ENCODE measurements around the gene FOXP1. TPM values are rescaled to one million over a fixed set of nuclear protein-coding genes. Genes with fewer than 3 reads are reported as not detected.

The FOXP1 gene
- total and polyA plus RNA-seq, 2 donors (not counting 1 experiment from before 2014, with no cell fraction given): 91.1 to 508 TPM

DNA sequence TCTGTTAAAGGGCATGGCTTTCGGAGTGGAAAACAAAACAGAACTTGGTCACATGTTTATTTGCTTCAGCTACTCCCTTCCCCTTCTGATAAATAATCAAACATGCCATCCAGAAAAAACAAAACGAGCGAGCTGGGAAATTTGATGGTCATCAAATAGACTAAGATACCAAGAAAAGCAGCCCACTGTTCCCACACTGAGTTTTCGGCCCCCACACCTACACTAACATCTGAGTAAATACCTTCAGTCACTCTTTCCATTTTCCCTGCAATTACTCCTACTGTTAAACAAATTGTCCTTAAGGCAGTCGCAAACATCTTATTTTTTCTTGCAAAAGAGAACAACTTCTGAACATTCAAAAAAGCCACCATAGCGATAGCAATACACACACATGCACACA is 454.6 kb downstream of the FOXP1 start:
- H3K9me3 ChIP-seq (ENCODE audit: control extremely low read depth in 1 of 3, control insufficient read depth in 2 of 3, insufficient read depth in 1 of 3, low read length in 2 of 3): no peaks in the 10 kb centered on the region
- no peak overlapping the region for H2AFZ ChIP-seq (ENCODE audit: insufficient read depth, low read depth, low read length, poor library complexity, severe bottlenecking)
- peaks cover 53 to 57% of the 10 kb centered on the region in 2 donors for H3K4me1 ChIP-seq (ENCODE audit: control insufficient read depth in 2 of 2, insufficient read depth in 2 of 2, low read length in 2 of 2)
- WGBS (ENCODE audit: insufficient coverage): 31% methylated on average over 4 of the region's 6 CpGs
- H3K79me2 ChIP-seq (ENCODE audit: control insufficient read depth, insufficient read depth, low read length): peaks cover 95% of the 10 kb centered on the region
- Mint-ChIP-seq H3K27ac (peak overlapping the region; percentile 92), H3K4me3 (peak overlapping the region; percentile 93), H3K9me3 (ENCODE audit: insufficient read depth) (no peaks in the 10 kb centered on the region), H3K27me3 (no peaks in the 10 kb centered on the region), H3K4me1 (peaks cover 65% of the 10 kb centered on the region)
- CTCF ChIA-PET: interaction anchor here (0.7 to 3.4 kb wide), 9 partner anchors 8 to 383 kb away, joined by 3 to 13 read pairs (median 3); no protein-coding TSS in a partner anchor
- DNase-seq (peak; percentile 25), ATAC-seq (ENCODE audit: low read depth) (no peak)
- H4K20me1 ChIP-seq (ENCODE audit: control insufficient read depth, insufficient read depth, low read length, poor library complexity, severe bottlenecking): peaks cover 25% of the 10 kb centered on the region
- H3K36me3 ChIP-seq (replicated peaks in 1 of 2; ENCODE audit: control extremely low read depth in 1 of 2, control insufficient read depth in 1 of 2, extremely low read depth in 1 of 2, insufficient read depth in 2 of 2, low read length in 1 of 2): peaks cover 0 to 9% of the 10 kb centered on the region in 2 experiments
- TF ChIP-seq EZH2 (IDR thresholded peaks at IDR 0.05; ENCODE audit: borderline replicate concordance, insufficient read depth, low read depth, low read length, poor library complexity, severe bottlenecking): no peak
- TF ChIP-seq, protein P1, sequence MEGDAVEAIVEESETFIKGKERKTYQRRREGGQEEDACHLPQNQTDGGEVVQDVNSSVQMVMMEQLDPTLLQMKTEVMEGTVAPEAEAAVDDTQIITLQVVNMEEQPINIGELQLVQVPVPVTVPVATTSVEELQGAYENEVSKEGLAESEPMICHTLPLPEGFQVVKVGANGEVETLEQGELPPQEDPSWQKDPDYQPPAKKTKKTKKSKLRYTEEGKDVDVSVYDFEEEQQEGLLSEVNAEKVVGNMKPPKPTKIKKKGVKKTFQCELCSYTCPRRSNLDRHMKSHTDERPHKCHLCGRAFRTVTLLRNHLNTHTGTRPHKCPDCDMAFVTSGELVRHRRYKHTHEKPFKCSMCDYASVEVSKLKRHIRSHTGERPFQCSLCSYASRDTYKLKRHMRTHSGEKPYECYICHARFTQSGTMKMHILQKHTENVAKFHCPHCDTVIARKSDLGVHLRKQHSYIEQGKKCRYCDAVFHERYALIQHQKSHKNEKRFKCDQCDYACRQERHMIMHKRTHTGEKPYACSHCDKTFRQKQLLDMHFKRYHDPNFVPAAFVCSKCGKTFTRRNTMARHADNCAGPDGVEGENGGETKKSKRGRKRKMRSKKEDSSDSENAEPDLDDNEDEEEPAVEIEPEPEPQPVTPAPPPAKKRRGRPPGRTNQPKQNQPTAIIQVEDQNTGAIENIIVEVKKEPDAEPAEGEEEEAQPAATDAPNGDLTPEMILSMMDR (IDR thresholded peaks at IDR 0.05): no peak
- POLR2A ChIA-PET: interaction anchor here (0.6 to 2.2 kb wide), 8 partner anchors 11 to 435 kb away, joined by 3 to 12 read pairs (median 4); no protein-coding TSS in a partner anchor
- no peaks in the 10 kb centered on the region for H3K27me3 ChIP-seq (replicated peaks in 1 of 4; ENCODE audit: control extremely low read depth in 1 of 4, control insufficient read depth in 3 of 4, insufficient read depth in 4 of 4, low read length in 3 of 4)
- peak overlapping the region; percentile 75 for H3K9ac ChIP-seq (ENCODE audit: low read length)
- intact Hi-C loops (cut with micrococcal nuclease): loop anchor here (5.0 kb wide), 1 partner anchor 313 kb away; no protein-coding TSS in a partner anchor
- peak overlapping the region; percentile 72 to 91 for H3K27ac ChIP-seq (ENCODE audit: low read length in 2 of 2)
- H3K4me2 ChIP-seq (replicated peaks; ENCODE audit: low read depth, low read length, poor library complexity, severe bottlenecking): peak overlapping the region; percentile 73
- H3K4me3 ChIP-seq (ENCODE audit: control extremely low read depth in 1 of 5, extremely low read depth in 1 of 5, insufficient read depth in 1 of 5, low read depth in 2 of 5, low read length in 4 of 5): peak overlapping the region; percentile 53 to 91 (median 71)

DNA sequence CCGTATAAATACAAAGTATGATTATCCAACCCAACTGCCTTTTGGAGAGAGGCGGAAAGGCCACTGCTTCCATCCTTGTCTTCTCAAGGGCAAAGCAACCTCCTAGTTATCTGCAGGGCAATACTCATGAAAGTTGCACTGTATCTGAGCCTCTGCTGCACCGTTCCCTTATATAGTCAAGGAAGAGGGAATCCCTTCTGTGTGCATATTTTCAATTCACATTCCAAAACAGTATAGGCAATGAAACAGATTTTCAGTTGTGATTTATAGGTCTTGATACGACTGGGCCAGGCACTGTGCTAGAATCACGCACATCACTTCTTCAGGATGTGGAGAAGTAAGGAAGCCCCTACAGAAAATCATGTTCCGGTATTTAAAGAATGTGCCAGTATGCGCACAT is 455.7 kb downstream of the FOXP1 start:
- no peak for ATAC-seq (ENCODE audit: low read depth)
- H4K20me1 ChIP-seq (ENCODE audit: control insufficient read depth, insufficient read depth, low read length, poor library complexity, severe bottlenecking): peaks cover 36% of the 10 kb centered on the region
- H3K9me3 Mint-ChIP-seq (ENCODE audit: insufficient read depth): no peaks in the 10 kb centered on the region
- no peaks in the 10 kb centered on the region for H3K27me3 ChIP-seq (replicated peaks in 1 of 4; ENCODE audit: control extremely low read depth in 1 of 4, control insufficient read depth in 3 of 4, insufficient read depth in 4 of 4, low read length in 3 of 4)
- peak overlapping the region; percentile 93 for H3K4me3 Mint-ChIP-seq
- peak overlapping the region; percentile 92 for H3K27ac Mint-ChIP-seq
- H3K27ac ChIP-seq (ENCODE audit: low read length in 2 of 2): peak overlapping the region; percentile 43 to 91
- TF ChIP-seq, protein P1 (IDR thresholded peaks at IDR 0.05): no peak
- no peak for TF ChIP-seq EZH2 (IDR thresholded peaks at IDR 0.05; ENCODE audit: borderline replicate concordance, insufficient read depth, low read depth, low read length, poor library complexity, severe bottlenecking)
- H2AFZ ChIP-seq (ENCODE audit: insufficient read depth, low read depth, low read length, poor library complexity, severe bottlenecking): no peak overlapping the region
- POLR2A ChIA-PET: interaction anchor here (1.5 to 2.2 kb wide), 2 partner anchors 40 to 57 kb away, joined by 3 to 12 read pairs; no protein-coding TSS in a partner anchor
- peaks cover 67% of the 10 kb centered on the region for H3K4me1 Mint-ChIP-seq
- WGBS (ENCODE audit: insufficient coverage): 75% methylated on average over 2 of the region's 7 CpGs
- H3K79me2 ChIP-seq (ENCODE audit: control insufficient read depth, insufficient read depth, low read length): peaks cover 100% of the 10 kb centered on the region
- H3K36me3 ChIP-seq (replicated peaks in 1 of 2; ENCODE audit: control extremely low read depth in 1 of 2, control insufficient read depth in 1 of 2, extremely low read depth in 1 of 2, insufficient read depth in 2 of 2, low read length in 1 of 2): peaks cover 0 to 10% of the 10 kb centered on the region in 2 experiments
- intact Hi-C loops (cut with micrococcal nuclease): loop anchor here (1.0 to 5.0 kb wide), 3 partner anchors 11 to 384 kb away; no protein-coding TSS in a partner anchor
- CTCF ChIA-PET: interaction anchor here (1.1 to 3.4 kb wide), 3 partner anchors 7 to 64 kb away, joined by 3 to 13 read pairs (median 4); no protein-coding TSS in a partner anchor
- H3K9me3 ChIP-seq (ENCODE audit: control extremely low read depth in 1 of 3, control insufficient read depth in 2 of 3, insufficient read depth in 1 of 3, low read length in 2 of 3): no peaks in the 10 kb centered on the region
- no peak for DNase-seq
- H3K4me3 ChIP-seq (ENCODE audit: control extremely low read depth in 1 of 5, extremely low read depth in 1 of 5, insufficient read depth in 1 of 5, low read depth in 2 of 5, low read length in 4 of 5): peak overlapping the region in 4 of 5 experiments; percentile 53 to 72 (median 70)
- peak overlapping the region; percentile 75 for H3K9ac ChIP-seq (ENCODE audit: low read length)
- peaks cover 56 to 59% of the 10 kb centered on the region in 2 donors for H3K4me1 ChIP-seq (ENCODE audit: control insufficient read depth in 2 of 2, insufficient read depth in 2 of 2, low read length in 2 of 2)
- peak overlapping the region; percentile 73 for H3K4me2 ChIP-seq (replicated peaks; ENCODE audit: low read depth, low read length, poor library complexity, severe bottlenecking)
- H3K27me3 Mint-ChIP-seq: no peaks in the 10 kb centered on the region

Data from B cell (primary cell).